Measurements from ENCODE around the gene LUC7L2.

DNA sequence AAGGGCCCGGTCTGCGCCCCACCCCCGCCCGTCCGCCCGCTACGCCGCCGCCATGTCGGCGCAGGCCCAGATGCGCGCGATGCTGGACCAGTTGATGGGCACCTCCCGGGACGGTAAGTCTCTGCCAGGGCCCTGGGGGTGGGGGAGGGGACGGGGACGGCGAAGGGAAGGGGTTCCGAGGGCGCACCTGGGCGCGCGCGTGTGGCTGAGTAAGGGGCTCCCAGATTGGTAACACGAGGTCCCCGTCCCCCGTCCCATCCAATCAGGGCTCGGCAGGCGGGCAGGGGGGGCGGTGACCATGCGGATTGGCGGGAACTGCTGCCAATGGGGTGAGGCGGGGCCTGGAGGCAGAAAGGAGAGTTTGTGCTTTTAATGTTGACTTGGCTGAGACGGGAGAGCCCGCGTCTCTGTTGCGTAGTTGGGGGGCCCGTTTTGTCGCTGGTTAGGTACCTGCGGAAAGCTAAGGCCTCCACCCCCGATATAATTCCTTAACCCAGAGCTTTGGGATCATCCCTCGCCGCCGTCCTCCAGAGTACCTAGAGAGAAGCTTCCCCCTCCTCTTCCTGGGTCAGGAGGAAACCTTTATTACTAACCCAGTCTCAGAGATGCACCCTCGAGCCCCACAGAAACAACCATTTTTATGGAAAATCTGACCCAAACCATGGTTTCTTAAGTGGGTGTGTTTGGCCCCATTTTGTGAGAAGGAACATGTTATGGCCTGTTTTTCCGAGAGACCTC is 685 bp downstream of the LUC7L2 start:
- TF ChIP-seq, protein P1, sequence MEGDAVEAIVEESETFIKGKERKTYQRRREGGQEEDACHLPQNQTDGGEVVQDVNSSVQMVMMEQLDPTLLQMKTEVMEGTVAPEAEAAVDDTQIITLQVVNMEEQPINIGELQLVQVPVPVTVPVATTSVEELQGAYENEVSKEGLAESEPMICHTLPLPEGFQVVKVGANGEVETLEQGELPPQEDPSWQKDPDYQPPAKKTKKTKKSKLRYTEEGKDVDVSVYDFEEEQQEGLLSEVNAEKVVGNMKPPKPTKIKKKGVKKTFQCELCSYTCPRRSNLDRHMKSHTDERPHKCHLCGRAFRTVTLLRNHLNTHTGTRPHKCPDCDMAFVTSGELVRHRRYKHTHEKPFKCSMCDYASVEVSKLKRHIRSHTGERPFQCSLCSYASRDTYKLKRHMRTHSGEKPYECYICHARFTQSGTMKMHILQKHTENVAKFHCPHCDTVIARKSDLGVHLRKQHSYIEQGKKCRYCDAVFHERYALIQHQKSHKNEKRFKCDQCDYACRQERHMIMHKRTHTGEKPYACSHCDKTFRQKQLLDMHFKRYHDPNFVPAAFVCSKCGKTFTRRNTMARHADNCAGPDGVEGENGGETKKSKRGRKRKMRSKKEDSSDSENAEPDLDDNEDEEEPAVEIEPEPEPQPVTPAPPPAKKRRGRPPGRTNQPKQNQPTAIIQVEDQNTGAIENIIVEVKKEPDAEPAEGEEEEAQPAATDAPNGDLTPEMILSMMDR (IDR thresholded peaks at IDR 0.05), result no peak
- no peak for TF ChIP-seq EZH2 (IDR thresholded peaks at IDR 0.05; ENCODE audit: borderline replicate concordance, insufficient read depth, low read depth, low read length, poor library complexity, severe bottlenecking)

Data from B cell (primary cell).